ENCODE measurements around the gene EDARADD.

- TF ChIP-seq, protein P1, sequence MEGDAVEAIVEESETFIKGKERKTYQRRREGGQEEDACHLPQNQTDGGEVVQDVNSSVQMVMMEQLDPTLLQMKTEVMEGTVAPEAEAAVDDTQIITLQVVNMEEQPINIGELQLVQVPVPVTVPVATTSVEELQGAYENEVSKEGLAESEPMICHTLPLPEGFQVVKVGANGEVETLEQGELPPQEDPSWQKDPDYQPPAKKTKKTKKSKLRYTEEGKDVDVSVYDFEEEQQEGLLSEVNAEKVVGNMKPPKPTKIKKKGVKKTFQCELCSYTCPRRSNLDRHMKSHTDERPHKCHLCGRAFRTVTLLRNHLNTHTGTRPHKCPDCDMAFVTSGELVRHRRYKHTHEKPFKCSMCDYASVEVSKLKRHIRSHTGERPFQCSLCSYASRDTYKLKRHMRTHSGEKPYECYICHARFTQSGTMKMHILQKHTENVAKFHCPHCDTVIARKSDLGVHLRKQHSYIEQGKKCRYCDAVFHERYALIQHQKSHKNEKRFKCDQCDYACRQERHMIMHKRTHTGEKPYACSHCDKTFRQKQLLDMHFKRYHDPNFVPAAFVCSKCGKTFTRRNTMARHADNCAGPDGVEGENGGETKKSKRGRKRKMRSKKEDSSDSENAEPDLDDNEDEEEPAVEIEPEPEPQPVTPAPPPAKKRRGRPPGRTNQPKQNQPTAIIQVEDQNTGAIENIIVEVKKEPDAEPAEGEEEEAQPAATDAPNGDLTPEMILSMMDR (IDR thresholded peaks at IDR 0.05; ENCODE audit: low read depth, low read length, missing input control) = no peak
- TF ChIP-seq EGR1 (IDR thresholded peaks at IDR 0.05; ENCODE audit: low read depth in 2 of 2) = no peak
- TF ChIP-seq, protein P2, sequence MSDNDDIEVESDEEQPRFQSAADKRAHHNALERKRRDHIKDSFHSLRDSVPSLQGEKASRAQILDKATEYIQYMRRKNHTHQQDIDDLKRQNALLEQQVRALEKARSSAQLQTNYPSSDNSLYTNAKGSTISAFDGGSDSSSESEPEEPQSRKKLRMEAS (IDR thresholded peaks at IDR 0.05) = no peak
- no peak for TF ChIP-seq YY1 (IDR thresholded peaks at IDR 0.05)
- no peak for TF ChIP-seq JUND (IDR thresholded peaks at IDR 0.05)
- no peak for TF ChIP-seq FOXA1 (IDR thresholded peaks at IDR 0.05)
- TF ChIP-seq SP1 (IDR thresholded peaks at IDR 0.05) = no peak
- no peak for TF ChIP-seq GABPA (IDR thresholded peaks at IDR 0.05 in 1 of 2, conservative IDR thresholded peaks at IDR 0.05 in 1 of 2)
- TF ChIP-seq RXRA (IDR thresholded peaks at IDR 0.05) = no peak
- TF ChIP-seq REST (IDR thresholded peaks at IDR 0.05) = no peak
Measured at GRCh38 chr1:236397173-236397759, 3.2 kb downstream of the EDARADD start.

Measured in liver (tissue), 3 donors.